Amniotic stem cell (primary cell): Measurements from ENCODE around the gene ENAH.
"Not testable (repeated sequence)": the region's sequence is repeated elsewhere in the genome, so short reads cannot be mapped to it uniquely, and the experiment has no call there.

Source experiments
- DNase-seq: peaks from one replicate; lab custom pipeline; 2025; lab: John Stamatoyannopoulos, UW

The ENAH gene

GRCh38 chr1:225523263-225523950 is 129.5 kb downstream of the ENAH start:
- DNase-seq: no peak

DNA sequence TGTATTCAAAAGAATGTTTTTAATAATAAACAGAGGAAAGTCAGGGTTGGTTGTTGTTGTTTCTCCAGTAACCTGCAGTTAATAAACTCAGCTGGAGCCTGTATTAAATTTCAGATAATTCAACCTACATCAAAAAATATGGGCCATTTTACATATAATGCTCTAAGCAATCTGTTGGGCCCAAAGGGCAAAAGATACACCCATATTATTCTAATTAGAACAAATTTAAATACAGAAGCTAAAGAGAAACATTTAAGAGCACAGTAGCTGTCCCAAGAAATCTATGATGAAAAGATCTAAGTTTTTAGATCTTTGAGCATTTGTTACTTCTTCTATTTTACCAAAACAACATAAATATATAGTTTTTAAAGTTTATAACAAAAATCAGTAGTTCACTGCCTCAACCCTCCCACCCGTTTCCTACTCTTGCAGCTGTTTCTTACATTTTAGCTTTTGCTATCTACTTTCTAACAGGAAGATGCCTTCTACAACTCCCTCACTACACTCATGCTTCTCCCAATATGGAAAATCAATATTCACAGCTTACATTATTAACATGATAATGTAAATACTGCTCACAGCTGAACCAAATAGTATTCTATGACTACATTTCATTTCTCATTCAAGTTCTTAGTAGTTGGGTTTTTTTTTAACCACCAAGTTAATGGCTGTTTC is 130.2 kb downstream of the ENAH start:
- no peak for DNase-seq

- DNase-seq: no peak
Observed at GRCh38 chr1:225520587-225521227, 132.2 kb downstream of the ENAH start.

GRCh38 chr1:225519166-225519863 is 133.6 kb downstream of the ENAH start:
- no peak for DNase-seq

GRCh38 chr1:225517697-225518096 is 135.2 kb downstream of the ENAH start:
- no peak for DNase-seq

DNA sequence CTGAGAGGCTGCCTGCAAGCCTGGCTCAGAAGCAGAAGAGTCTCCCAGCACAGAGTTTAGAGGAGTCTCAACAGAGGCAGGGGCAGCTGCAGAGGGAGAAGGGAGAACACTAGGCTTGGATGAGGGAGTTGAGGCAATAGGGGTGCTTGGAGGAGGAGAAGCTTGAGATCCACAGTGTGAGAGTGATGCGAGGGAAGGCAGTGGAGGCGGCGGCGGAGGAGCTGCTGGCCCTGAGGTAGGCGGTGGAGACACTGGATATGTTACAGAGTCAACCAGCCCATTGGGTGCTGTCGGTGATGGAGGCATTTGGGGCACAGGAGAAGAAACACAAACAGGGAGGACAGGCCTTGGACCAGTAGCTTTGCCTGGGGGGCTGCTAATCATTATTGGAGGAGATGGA is 135.7 kb downstream of the ENAH start:
- DNase-seq: no peak

- no peak for DNase-seq
Observed at GRCh38 chr1:225514671-225515081, 138.2 kb downstream of the ENAH start.

- not testable (repeated sequence) for DNase-seq
Observed at GRCh38 chr1:225513576-225513975, 139.3 kb downstream of the ENAH start.

GRCh38 chr1:225511828-225512381 is 141.0 kb downstream of the ENAH start:
- DNase-seq: no peak

DNA sequence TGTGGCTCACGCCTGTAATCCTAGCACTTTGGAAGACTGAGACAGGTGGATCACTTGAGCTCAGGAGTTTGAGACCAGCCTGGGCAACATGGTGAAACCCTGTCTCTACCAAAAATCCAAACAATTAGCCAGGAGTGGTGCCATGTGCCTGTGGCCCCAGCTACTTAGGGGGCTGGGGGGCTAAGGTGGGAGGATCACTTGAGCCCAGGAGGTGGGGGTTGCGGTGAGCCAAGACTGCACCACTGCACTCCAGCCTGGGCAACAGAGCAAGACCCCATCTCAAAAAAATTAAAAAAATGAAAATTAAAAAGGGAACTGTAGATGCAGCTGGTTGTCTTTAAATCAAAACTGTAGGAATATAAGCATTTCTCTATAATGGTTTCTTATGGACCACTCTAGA is 142.2 kb downstream of the ENAH start:
- DNase-seq: not testable (repeated sequence)

- no peak for DNase-seq
Observed at GRCh38 chr1:225509770-225510169, 143.2 kb downstream of the ENAH start.

- DNase-seq: no peak
Observed at GRCh38 chr1:225509376-225509707, 143.6 kb downstream of the ENAH start.

DNA sequence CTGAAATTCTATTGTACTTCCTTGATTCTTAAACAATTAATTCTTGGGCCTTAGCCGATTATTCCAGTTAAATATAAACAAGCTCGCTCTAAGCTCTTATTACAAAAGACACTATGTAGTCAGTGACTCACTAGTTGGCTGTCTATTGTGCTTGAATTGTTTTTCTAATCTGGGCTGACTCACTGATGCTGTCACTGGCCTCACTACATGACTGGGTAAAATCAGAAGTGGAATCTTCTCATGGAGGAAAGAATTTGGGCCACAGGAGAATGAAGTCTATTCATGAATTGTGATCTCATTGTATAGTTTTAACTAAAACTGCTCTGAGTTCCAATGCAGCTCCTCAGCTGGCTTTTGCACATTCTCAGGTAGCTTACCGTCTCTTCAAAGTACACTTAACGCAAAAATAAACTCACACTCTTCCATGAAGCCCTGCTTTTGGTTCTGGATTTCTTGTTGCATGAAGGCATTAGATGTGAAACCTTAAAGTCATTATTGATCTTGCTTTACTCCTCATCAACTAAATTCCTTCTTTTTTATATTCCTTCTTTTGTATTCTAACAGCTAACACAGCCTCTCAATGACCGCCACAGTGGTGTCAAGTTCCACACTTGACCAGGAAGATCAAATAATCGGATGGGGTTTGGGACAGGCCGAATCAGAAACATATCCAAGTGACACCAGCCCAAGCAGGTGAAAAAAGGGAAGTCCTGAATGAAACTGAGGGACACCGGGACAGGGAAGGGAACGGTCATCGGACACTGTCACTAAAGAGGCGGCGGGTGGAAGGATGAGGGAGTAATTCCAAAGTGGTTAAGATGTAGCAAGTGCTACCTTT is 144.2 kb downstream of the ENAH start:
- DNase-seq: peak; percentile 92

DNA sequence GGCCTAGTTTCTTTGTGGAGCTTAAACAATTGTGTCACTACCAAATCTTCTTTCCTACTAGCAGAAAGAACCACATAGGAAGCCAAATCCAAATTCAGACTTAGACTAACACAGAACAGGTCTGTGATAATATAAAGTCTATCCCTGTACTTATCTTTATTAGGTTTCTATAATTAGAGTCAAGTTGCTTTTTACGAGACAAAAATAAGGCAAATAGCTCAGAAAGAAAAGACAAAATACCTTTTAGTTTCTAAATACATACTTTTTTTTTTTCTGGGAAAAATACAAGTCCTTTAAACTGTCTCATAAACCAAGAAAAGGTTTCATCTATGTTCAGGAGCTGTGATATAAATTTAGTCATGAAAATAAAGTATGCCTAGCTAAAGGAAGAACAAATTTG is 146.2 kb downstream of the ENAH start:
- DNase-seq: no peak

DNA sequence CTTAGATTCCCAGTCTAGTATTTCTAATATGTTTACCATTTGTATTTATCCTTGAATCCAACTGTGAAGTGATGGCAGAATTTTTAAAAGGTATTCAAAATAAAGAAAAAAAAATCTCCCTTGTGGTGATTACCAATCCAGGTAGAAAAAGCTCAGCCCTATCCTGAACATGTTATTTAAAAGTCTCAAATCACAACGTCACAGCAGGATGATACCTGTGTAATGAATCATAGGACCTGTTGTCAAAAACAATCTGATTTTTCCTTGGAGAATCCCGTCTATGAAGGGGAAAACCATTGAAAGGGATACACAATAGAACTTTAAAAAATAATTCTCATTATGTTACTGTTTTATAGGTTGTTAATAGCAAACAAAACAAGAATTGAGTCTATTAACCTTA is 148.1 kb downstream of the ENAH start:
- DNase-seq: no peak

- no peak for DNase-seq
Observed at GRCh38 chr1:225500624-225501192, 152.2 kb downstream of the ENAH start.

- no peak for DNase-seq
Observed at GRCh38 chr1:225498549-225499136, 154.3 kb downstream of the ENAH start.

DNA sequence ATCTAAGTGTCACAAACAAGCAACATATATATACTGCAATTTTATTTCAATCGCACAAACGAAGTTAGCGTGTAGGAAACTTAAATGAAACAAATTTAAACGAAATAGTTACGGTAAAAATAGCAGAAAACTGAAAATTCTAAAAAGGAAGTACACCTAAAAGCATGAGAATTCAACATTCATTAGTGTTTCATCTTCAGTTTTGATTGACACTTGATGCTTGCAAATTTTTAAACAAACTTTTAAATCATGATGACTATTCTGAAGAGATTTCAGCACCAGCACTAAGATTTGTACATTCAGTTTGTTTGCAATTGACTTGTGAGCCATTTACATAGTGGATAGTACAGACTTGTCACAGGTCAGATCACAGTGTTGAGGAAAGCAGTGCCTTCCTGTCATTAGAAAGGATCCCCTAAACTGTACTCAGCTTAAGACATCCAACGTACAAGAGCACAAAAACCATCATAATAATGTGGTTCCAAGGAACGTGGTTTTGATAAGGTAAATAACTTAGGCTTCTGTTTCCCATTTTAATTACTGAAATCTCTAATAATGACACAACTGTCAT is 158.0 kb downstream of the ENAH start:
- DNase-seq: no peak

- DNase-seq: no peak
Observed at GRCh38 chr1:225493591-225494246, 159.2 kb downstream of the ENAH start.

GRCh38 chr1:225488676-225489075 is 164.2 kb downstream of the ENAH start:
- no peak for DNase-seq
